Epithelial cell of alveolus of lung (primary cell): ENCODE results near the gene OR8G5. TPM values are rescaled to one million over a fixed set of nuclear protein-coding genes. Genes with fewer than 3 reads are reported as not detected.

ENCODE experiments used
- total RNA-seq: library from RNA; depleted of rRNA; stranded (reverse); fragments of >200 nt; gene quantifications from 2 replicates; pipeline ENCODE4 v1.2.1, GENCODE V29; 2015

The OR8G5 gene
- not detected in 2 replicates for total RNA-seq

GRCh38 chr11:124256076-124256475 is at the start of gene OR8G5:
Gene OR8G5 (plus strand): TSS chr11:124256376. CDS start chr11:124264932, 8,556 bp downstream.

GRCh38 chr11:124240621-124241397 is 15.4 kb upstream of the OR8G5 start, which contains the start of gene OR8G1:
Gene OR8G1 (plus strand): TSS chr11:124241095. CDS start chr11:124249676, 8,581 bp downstream.

GRCh38 chr11:124313849-124314248 is 57.7 kb downstream of the OR8G5 start, which contains the start of gene OR8D1:
Gene OR8D1 (minus strand): TSS chr11:124313949. CDS start chr11:124310766, 3,183 bp downstream.

Other genes starting within 250 kb of the OR8G5 start
- not detected in 2 replicates for gene OR10G4, start 243.4 kb upstream of the OR8G5 start, total RNA-seq
- not detected in 2 replicates for gene OR10G9, start 233.4 kb upstream of the OR8G5 start, total RNA-seq
- not detected in 2 replicates for gene OR10G8, start 229.6 kb upstream of the OR8G5 start, total RNA-seq
- not detected in 2 replicates for gene OR10G7, start 215.1 kb upstream of the OR8G5 start, total RNA-seq
- gene VWA5A, start 140.9 kb upstream of the OR8G5 start, total RNA-seq = 65.7 and 134 TPM in 2 replicates
- not detected in 2 replicates for gene OR10D3, start 73.0 kb upstream of the OR8G5 start, total RNA-seq
- not detected in 2 replicates for gene OR8G1, start 15.3 kb upstream of the OR8G5 start, total RNA-seq
- under 0.01 TPM in 1 of 2 replicates, not detected in the other for gene OR8D1, start 57.6 kb downstream of the OR8G5 start, total RNA-seq
- gene OR8D2, start 63.8 kb downstream of the OR8G5 start, total RNA-seq = not detected in 2 replicates
- not detected in 2 replicates for gene OR8B2, start 128.1 kb downstream of the OR8G5 start, total RNA-seq
- not detected in 2 replicates for gene OR8B3, start 142.6 kb downstream of the OR8G5 start, total RNA-seq
- gene OR8B4, start 168.5 kb downstream of the OR8G5 start, total RNA-seq = not detected in 2 replicates
- gene OR8B8, start 189.3 kb downstream of the OR8G5 start, total RNA-seq = not detected in 2 replicates